ENCODE data around the gene ANXA1.

ANXA1 gene

DNA sequence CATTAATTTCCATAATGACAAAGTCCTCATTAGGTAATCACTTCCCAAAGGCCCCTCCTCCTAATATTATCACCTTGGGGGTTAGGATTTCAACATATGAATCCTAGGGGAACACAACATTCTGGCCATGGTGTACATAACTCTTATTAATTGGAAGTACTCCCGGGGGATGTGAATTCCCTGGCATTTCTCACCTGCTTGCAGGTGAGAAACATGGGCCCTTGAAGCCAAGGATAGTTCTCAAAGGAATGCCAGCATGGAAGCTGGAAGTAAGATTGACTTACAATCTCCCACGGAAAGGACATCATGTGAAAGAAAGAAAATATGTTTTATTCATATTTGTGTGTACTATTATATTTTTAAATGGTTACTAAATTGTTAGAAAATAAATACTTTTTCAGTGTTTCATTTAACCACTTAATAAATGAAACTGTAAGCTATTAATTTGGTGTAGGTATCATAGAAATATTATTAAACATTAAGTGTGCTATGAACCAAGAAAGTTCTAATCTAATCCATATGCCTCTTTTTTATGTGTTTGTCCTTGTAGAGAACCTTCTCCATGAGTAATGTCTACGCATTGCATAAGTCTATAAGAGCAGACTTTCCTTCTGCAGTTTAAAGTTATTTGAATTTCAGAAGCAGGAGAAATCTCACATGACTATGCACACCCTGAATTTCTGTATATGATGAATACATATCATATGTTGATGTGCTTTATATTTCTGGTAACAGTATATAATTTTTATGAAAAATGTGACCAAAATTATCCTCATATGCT, 59.4 kb downstream of the ANXA1 start:
- H3K4me3 ChIP-seq (ENCODE audit: low read depth, low read length) = no peak overlapping the region
- H4K8ac ChIP-seq (ENCODE audit: low read depth, low read length) = no peak overlapping the region
- no peak overlapping the region for H3K4me2 ChIP-seq (ENCODE audit: low read length)
- no peak overlapping the region for H2BK5ac ChIP-seq (ENCODE audit: low read depth, low read length, poor library complexity)
- H4K12ac ChIP-seq (ENCODE audit: low read depth, low read length) = no peak overlapping the region
- no peak overlapping the region for H2AK5ac ChIP-seq (ENCODE audit: low read length)
- H3K79me1 ChIP-seq (ENCODE audit: low read length) = no peaks in the 10 kb centered on the region
- H3K27me3 ChIP-seq (ENCODE audit: insufficient read depth, low read length) = no peaks in the 10 kb centered on the region
- no peak overlapping the region for H2BK120ac ChIP-seq (ENCODE audit: insufficient read depth, low read length, poor library complexity)
- H3K4me1 ChIP-seq (ENCODE audit: control insufficient read depth in 1 of 2, insufficient read depth in 2 of 2, low read length in 2 of 2) = no peaks in the 10 kb centered on the region
- DNase-seq = no peak
- no peak overlapping the region for H4K91ac ChIP-seq (ENCODE audit: low read depth, low read length)
- H3K18ac ChIP-seq (ENCODE audit: low read length) = no peak overlapping the region
- H3K27ac ChIP-seq (ENCODE audit: low read depth, low read length) = no peak overlapping the region
- no peaks in the 10 kb centered on the region for H3K36me3 ChIP-seq (ENCODE audit: control insufficient read depth in 1 of 2, insufficient read depth in 2 of 2, low read length in 2 of 2)
- H3K23ac ChIP-seq (ENCODE audit: low read length) = no peak overlapping the region
- no peak overlapping the region for H2AFZ ChIP-seq (ENCODE audit: insufficient read depth, low read length, poor library complexity)
- H2BK12ac ChIP-seq (ENCODE audit: low read length) = no peak overlapping the region
- no CpG with 5 or more reads among the region's 3 CpGs for WGBS (ENCODE audit: extremely low coverage, insufficient coverage, insufficient read length)
- no peaks in the 10 kb centered on the region for H3K79me2 ChIP-seq (ENCODE audit: control insufficient read depth, insufficient read depth, low read length, poor library complexity)
- H3K9ac ChIP-seq (ENCODE audit: low read length) = no peak overlapping the region
- H3K9me3 ChIP-seq (ENCODE audit: insufficient read depth, low read depth, low read length) = no peaks in the 10 kb centered on the region
- H3K4ac ChIP-seq (ENCODE audit: low read depth, low read length) = no peak overlapping the region
- no peak overlapping the region for H3K14ac ChIP-seq (ENCODE audit: low read length)

DNA sequence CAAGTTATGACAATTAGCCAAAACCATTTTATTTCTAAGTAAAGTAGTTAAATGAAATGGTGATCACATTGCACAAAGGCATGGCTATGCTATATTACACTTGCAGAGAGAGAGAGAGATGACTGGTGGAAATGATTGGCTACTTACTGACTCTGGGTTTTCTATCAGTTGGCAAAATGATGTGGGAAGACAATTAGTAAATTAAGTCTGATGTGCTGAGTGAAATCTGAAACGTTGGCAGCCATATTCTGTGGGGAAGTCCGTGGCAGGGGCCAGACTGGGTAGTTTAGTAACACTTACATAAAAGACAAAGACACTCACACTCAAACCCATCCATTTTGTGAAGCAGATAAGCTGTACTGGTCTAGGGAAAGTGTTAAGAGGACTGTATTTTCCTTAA, 61.6 kb downstream of the ANXA1 start:
- H2BK120ac ChIP-seq (ENCODE audit: insufficient read depth, low read length, poor library complexity) = no peak overlapping the region
- H3K14ac ChIP-seq (ENCODE audit: low read length) = no peak overlapping the region
- H3K79me2 ChIP-seq (ENCODE audit: control insufficient read depth, insufficient read depth, low read length, poor library complexity) = no peaks in the 10 kb centered on the region
- H4K12ac ChIP-seq (ENCODE audit: low read depth, low read length) = no peak overlapping the region
- DNase-seq = no peak
- no peaks in the 10 kb centered on the region for H3K36me3 ChIP-seq (ENCODE audit: control insufficient read depth in 1 of 2, insufficient read depth in 2 of 2, low read length in 2 of 2)
- no peak overlapping the region for H4K91ac ChIP-seq (ENCODE audit: low read depth, low read length)
- no peak overlapping the region for H3K9ac ChIP-seq (ENCODE audit: low read length)
- no peak overlapping the region for H2AFZ ChIP-seq (ENCODE audit: insufficient read depth, low read length, poor library complexity)
- H2BK12ac ChIP-seq (ENCODE audit: low read length) = no peak overlapping the region
- H4K8ac ChIP-seq (ENCODE audit: low read depth, low read length) = no peak overlapping the region
- H3K27me3 ChIP-seq (ENCODE audit: insufficient read depth, low read length) = no peaks in the 10 kb centered on the region
- no peaks in the 10 kb centered on the region for H3K79me1 ChIP-seq (ENCODE audit: low read length)
- H3K23ac ChIP-seq (ENCODE audit: low read length) = no peak overlapping the region
- H3K9me3 ChIP-seq (ENCODE audit: insufficient read depth, low read depth, low read length) = no peaks in the 10 kb centered on the region
- H2AK5ac ChIP-seq (ENCODE audit: low read length) = no peak overlapping the region
- no peak overlapping the region for H3K27ac ChIP-seq (ENCODE audit: low read depth, low read length)
- H3K4me3 ChIP-seq (ENCODE audit: low read depth, low read length) = no peak overlapping the region
- no peak overlapping the region for H3K18ac ChIP-seq (ENCODE audit: low read length)
- H2BK5ac ChIP-seq (ENCODE audit: low read depth, low read length, poor library complexity) = no peak overlapping the region
- no peak overlapping the region for H3K4ac ChIP-seq (ENCODE audit: low read depth, low read length)
- H3K4me2 ChIP-seq (ENCODE audit: low read length) = no peak overlapping the region
- no CpG with 5 or more reads among the region's 2 CpGs for WGBS (ENCODE audit: extremely low coverage, insufficient coverage, insufficient read length)
- no peaks in the 10 kb centered on the region for H3K4me1 ChIP-seq (ENCODE audit: control insufficient read depth in 1 of 2, insufficient read depth in 2 of 2, low read length in 2 of 2)

DNA sequence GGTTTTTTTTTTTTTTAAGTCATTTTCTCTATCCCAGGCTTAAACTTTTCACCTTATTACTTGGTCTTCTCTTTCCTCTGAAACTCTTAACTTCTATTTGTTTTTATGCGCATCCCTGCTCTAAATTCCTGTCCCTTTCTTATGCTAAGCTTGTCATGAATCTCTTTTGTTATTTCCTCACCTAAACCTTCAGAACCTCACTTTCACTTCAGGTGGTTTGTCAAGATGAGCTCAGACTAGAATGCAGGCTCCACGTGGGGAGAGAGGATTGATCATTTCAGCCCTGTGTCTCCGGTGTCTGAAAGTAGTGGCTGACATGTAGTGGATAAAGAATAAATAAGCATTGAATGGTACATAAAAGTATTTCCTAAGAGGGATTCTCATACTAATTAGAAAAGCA, 63.6 kb downstream of the ANXA1 start:
- no peak overlapping the region for H2BK12ac ChIP-seq (ENCODE audit: low read length)
- no peak overlapping the region for H3K23ac ChIP-seq (ENCODE audit: low read length)
- H3K4ac ChIP-seq (ENCODE audit: low read depth, low read length) = no peak overlapping the region
- no peaks in the 10 kb centered on the region for H3K4me1 ChIP-seq (ENCODE audit: control insufficient read depth in 1 of 2, insufficient read depth in 2 of 2, low read length in 2 of 2)
- DNase-seq = no peak
- peaks cover 6% of the 10 kb centered on the region for H3K9me3 ChIP-seq (ENCODE audit: insufficient read depth, low read depth, low read length)
- no peak overlapping the region for H3K4me2 ChIP-seq (ENCODE audit: low read length)
- H3K14ac ChIP-seq (ENCODE audit: low read length) = no peak overlapping the region
- H2BK5ac ChIP-seq (ENCODE audit: low read depth, low read length, poor library complexity) = no peak overlapping the region
- H2AK5ac ChIP-seq (ENCODE audit: low read length) = no peak overlapping the region
- H3K18ac ChIP-seq (ENCODE audit: low read length) = no peak overlapping the region
- H2AFZ ChIP-seq (ENCODE audit: insufficient read depth, low read length, poor library complexity) = no peak overlapping the region
- WGBS (ENCODE audit: extremely low coverage, insufficient coverage, insufficient read length) = no CpG with 5 or more reads among the region's 3 CpGs
- H3K9ac ChIP-seq (ENCODE audit: low read length) = no peak overlapping the region
- H3K4me3 ChIP-seq (ENCODE audit: low read depth, low read length) = no peak overlapping the region
- H4K8ac ChIP-seq (ENCODE audit: low read depth, low read length) = no peak overlapping the region
- no peak overlapping the region for H4K12ac ChIP-seq (ENCODE audit: low read depth, low read length)
- H3K79me2 ChIP-seq (ENCODE audit: control insufficient read depth, insufficient read depth, low read length, poor library complexity) = no peaks in the 10 kb centered on the region
- no peak overlapping the region for H3K27ac ChIP-seq (ENCODE audit: low read depth, low read length)
- no peak overlapping the region for H4K91ac ChIP-seq (ENCODE audit: low read depth, low read length)
- no peaks in the 10 kb centered on the region for H3K27me3 ChIP-seq (ENCODE audit: insufficient read depth, low read length)
- no peak overlapping the region for H2BK120ac ChIP-seq (ENCODE audit: insufficient read depth, low read length, poor library complexity)
- H3K36me3 ChIP-seq (ENCODE audit: control insufficient read depth in 1 of 2, insufficient read depth in 2 of 2, low read length in 2 of 2) = no peaks in the 10 kb centered on the region
- H3K79me1 ChIP-seq (ENCODE audit: low read length) = no peaks in the 10 kb centered on the region

DNA sequence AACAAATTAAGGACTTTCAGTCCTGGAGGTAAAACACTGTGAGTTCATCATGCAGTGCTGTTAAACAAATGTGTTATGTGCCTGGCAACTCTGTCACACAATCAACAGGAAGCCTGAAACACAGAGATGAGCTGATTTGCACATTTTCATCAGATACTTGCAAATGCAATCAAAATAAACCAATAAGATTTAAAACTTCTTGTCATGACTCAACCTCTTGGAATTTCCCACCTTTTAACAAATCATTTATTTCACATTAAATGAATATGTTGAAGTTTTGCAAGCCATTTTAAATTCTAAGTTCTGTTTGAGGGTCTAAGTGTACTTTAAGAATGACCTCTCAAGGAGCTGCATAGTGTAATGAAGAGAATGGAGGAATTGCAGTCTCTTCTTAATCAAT, 64.4 kb downstream of the ANXA1 start:
- DNase-seq = no peak
- Histone ChIP-seq H3K23ac (ENCODE audit: low read length) (no peak overlapping the region), H3K14ac (ENCODE audit: low read length) (no peak overlapping the region)

More for the DNA sequence above, 64.4 kb downstream of the ANXA1 start:
- no peaks in the 10 kb centered on the region for H3K79me1 ChIP-seq (ENCODE audit: low read length)
- H3K9me3 ChIP-seq (ENCODE audit: insufficient read depth, low read depth, low read length) = peaks cover 6% of the 10 kb centered on the region
- no peaks in the 10 kb centered on the region for H3K79me2 ChIP-seq (ENCODE audit: control insufficient read depth, insufficient read depth, low read length, poor library complexity)
- H4K8ac ChIP-seq (ENCODE audit: low read depth, low read length) = no peak overlapping the region
- H3K27me3 ChIP-seq (ENCODE audit: insufficient read depth, low read length) = no peaks in the 10 kb centered on the region
- H3K4me3 ChIP-seq (ENCODE audit: low read depth, low read length) = no peak overlapping the region
- no peak overlapping the region for H3K27ac ChIP-seq (ENCODE audit: low read depth, low read length)
- H3K36me3 ChIP-seq (ENCODE audit: control insufficient read depth in 1 of 2, insufficient read depth in 2 of 2, low read length in 2 of 2) = no peaks in the 10 kb centered on the region
- no peak overlapping the region for H3K4me2 ChIP-seq (ENCODE audit: low read length)
- no peak overlapping the region for H2BK120ac ChIP-seq (ENCODE audit: insufficient read depth, low read length, poor library complexity)
- H3K18ac ChIP-seq (ENCODE audit: low read length) = no peak overlapping the region
- H3K4me1 ChIP-seq (ENCODE audit: control insufficient read depth in 1 of 2, insufficient read depth in 2 of 2, low read length in 2 of 2) = no peaks in the 10 kb centered on the region
- no peak overlapping the region for H2AK5ac ChIP-seq (ENCODE audit: low read length)
- no peak overlapping the region for H2BK5ac ChIP-seq (ENCODE audit: low read depth, low read length, poor library complexity)
- no peak overlapping the region for H2BK12ac ChIP-seq (ENCODE audit: low read length)
- no peak overlapping the region for H4K12ac ChIP-seq (ENCODE audit: low read depth, low read length)
- no peak overlapping the region for H4K91ac ChIP-seq (ENCODE audit: low read depth, low read length)
- H3K4ac ChIP-seq (ENCODE audit: low read depth, low read length) = no peak overlapping the region
- no peak overlapping the region for H2AFZ ChIP-seq (ENCODE audit: insufficient read depth, low read length, poor library complexity)
- H3K9ac ChIP-seq (ENCODE audit: low read length) = no peak overlapping the region

Measured in trophoblast cell (in vitro differentiated cells and primary cell).